HG03521 (cell line): Measurements from ENCODE around the gene PMM1.

Experiments
- ATAC-seq: cut with Tn5 transposase; IDR thresholded peaks from one replicate; pipeline ENCODE4 v1.9.1; 2021; ENCODE audit warnings: mild to moderate bottlenecking, moderate library complexity; ENCODE audit not compliant: unreplicated experiment

Gene PMM1

DNA sequence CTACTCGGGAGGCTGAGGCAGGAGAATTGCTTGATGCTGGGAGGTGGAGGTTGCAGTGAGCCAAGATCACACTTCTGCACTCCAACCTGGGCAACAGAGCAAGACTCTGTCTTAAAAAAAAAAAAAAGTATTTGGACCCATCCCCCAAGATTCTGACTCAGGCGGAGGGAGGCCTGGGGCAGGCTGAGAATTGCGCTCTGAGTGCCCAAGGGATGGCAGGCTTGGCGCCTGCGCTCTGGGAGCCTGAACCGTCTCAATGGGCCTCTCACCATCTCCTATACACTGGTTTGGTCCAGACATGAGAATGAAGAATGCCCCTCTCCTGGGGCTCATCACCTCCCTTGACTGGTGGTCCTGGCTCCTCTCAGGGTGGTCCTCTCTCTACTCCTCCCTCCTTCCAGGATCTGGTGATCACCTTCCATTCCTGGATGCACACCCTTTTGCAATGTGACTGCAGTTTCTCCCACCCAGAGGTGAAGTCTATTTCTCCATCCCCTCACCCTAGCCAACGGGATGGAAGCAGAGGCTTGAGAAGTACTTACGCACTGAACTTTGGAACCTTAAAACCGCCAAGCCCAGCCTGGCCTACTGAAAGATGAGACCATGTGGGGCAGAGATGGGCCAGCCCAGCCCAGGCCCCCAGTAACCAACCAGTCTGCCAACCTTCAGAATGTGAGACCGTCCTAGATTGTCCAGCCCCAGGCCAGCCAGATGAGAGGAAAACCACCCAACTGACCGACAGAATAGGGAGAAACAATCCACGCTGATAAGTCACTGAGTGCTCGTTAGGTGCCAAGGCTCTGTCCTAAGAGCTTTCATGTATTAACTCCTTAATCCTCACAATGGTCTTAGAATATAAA, 50.3 kb downstream of the PMM1 start:
- no peak for ATAC-seq

GRCh38 chr22:41538583-41538982, 51.1 kb downstream of the PMM1 start:
- no peak for ATAC-seq

GRCh38 chr22:41537203-41537602, 52.4 kb downstream of the PMM1 start:
- no peak for ATAC-seq

GRCh38 chr22:41535244-41535643, 54.4 kb downstream of the PMM1 start:
- ATAC-seq = no peak

DNA sequence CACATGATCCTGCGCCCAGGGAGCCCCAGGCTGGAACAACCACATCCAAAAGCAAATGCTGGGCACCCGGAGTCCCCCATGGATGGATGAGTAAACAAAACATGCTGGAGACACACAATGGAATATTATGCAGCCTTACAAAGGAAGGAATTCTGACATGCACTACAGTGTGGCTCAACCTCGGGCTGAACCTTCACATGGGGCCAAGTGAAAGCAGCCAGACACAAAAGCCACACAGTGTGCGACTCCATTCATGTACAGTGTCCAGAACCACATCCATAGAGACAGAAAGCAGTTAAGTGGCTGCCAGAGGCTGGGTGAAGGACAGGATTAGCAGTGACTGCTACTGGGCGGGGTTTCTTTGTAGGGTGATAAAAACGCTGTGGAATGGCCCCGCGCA, 55.4 kb downstream of the PMM1 start:
- no peak for ATAC-seq

GRCh38 chr22:41532908-41533825, 56.5 kb downstream of the PMM1 start:
- no peak for ATAC-seq

DNA sequence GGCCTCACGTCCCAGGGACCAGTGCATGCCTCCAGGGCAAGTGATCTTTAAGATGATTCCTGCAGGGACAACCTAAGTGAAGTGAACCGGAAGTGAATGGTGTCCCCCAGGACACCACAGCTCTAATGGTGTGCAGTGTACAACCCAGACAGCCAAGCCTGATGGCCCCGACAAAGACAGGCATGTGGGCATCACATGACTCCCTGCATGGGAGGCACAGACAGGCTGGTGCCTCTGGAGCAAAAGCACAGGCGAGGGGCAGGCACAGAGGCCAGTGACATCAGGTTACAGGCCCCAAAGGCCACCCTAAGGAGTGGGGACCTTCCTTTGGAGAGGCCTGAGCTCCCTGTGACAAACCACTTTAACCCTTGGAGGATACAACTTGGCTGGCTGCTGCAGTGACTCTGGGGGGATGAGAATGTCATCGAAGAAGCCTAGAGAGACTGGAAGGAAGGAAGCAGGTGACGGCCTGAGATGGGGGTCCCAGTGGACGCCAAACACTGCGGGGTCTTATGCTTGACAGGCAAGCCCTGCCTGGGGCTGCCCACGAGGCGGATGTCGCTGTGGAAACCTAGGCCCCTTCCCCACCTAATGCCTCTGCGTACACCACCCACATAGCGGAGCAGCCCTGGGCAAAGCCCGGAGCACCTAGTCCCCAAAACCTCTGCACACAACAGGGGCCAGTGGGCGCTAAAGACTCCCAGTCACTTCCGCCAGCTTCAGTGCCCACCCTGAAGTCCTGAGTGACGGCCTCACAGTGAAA, 57.7 kb downstream of the PMM1 start:
- no peak for ATAC-seq

GRCh38 chr22:41530890-41531714, 58.5 kb downstream of the PMM1 start:
- no peak for ATAC-seq

GRCh38 chr22:41528938-41529561, 60.6 kb downstream of the PMM1 start:
- ATAC-seq = no peak

DNA sequence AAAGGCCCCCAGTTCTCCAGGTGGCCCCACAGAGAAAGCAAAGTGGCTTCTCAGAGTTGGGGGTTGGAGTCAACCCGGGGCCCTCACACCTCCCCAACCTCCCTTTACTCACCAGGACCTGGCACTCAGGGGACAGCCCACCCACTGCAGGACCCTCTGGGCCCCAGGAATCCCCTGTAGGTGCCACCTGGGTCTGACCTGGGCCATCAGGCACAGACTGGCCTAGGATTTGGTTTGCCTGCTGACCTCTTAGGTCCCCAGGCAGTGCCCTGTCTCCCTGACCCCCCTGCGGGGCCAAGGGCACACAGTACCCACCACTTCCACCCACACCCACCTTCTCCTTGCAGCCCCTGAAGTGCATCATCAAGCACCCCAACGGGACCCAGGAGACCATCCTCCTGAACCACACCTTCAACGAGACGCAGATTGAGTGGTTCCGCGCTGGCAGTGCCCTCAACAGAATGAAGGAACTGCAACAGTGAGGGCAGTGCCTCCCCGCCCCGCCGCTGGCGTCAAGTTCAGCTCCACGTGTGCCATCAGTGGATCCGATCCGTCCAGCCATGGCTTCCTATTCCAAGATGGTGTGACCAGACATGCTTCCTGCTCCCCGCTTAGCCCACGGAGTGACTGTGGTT, 61.4 kb downstream of the PMM1 start:
- ATAC-seq = no peak
